HEK293T (cell line): Measurements from ENCODE around the gene ITGA3.
"Not testable (repeated sequence)": the region's sequence is repeated elsewhere in the genome, so short reads cannot be mapped to it uniquely, and the experiment has no call there.

Experiments used
- CTCF ChIA-PET: fragments of 350-600 bp; formaldehyde crosslinking; extraction: SDS; loops from one replicate; lab custom pipeline; 2021; ENCODE audit warnings: antibody characterized with exemption, inconsistent platforms; lab: Yijun Ruan, JAX
- POLR2A ChIA-PET: fragments of 350-600 bp; formaldehyde crosslinking; extraction: SDS; loops from one replicate; lab custom pipeline; 2020; ENCODE audit warnings: antibody characterized with exemption, inconsistent platforms; lab: Yijun Ruan, JAX
- DNase-seq: peaks from one replicate; pipeline ENCODE4 v3.0.0; 2012; ENCODE audit warnings: mixed read lengths; ENCODE audit errors: extremely low spot score
- ARNT ChIP-seq: fragments of 450-650 bp; IDR thresholded peaks from 2 replicates; pipeline ENCODE4 v1.6.1; 2017; ENCODE audit warnings: mild to moderate bottlenecking
- BHLHE40 ChIP-seq: fragments of 450-650 bp; IDR thresholded peaks from 2 replicates; pipeline ENCODE4 v1.6.1; 2016; ENCODE audit warnings: mild to moderate bottlenecking, moderate library complexity, borderline replicate concordance
- CTBP1 ChIP-seq: fragments of 450-650 bp; IDR thresholded peaks from 2 replicates; pipeline ENCODE4 v1.6.1; 2016; ENCODE audit warnings: borderline replicate concordance
- ELF4 ChIP-seq: fragments of 450-650 bp; IDR thresholded peaks from 2 replicates; pipeline ENCODE4 v1.6.1; 2017; ENCODE audit warnings: antibody characterized with exemption
- FOXA1 ChIP-seq: fragments of 450-650 bp; IDR thresholded peaks from 2 replicates; pipeline ENCODE4 v1.6.1; 2016; ENCODE audit warnings: mild to moderate bottlenecking
- FOXK2 ChIP-seq: fragments of 450-650 bp; IDR thresholded peaks from 2 replicates; pipeline ENCODE4 v1.6.1; 2016; ENCODE audit warnings: mild to moderate bottlenecking
- FOXM1 ChIP-seq: fragments of 450-650 bp; IDR thresholded peaks from 2 replicates; pipeline ENCODE4 v1.6.1; 2017; ENCODE audit warnings: mild to moderate bottlenecking, borderline replicate concordance
- HDGF ChIP-seq: fragments of 450-650 bp; IDR thresholded peaks from 2 replicates; pipeline ENCODE4 v1.6.1; 2017; ENCODE audit warnings: antibody characterized with exemption, borderline replicate concordance
- L3MBTL2 ChIP-seq: fragments of 450-650 bp; conservative IDR thresholded peaks from 2 replicates; pipeline ENCODE4 v1.6.1; 2016; ENCODE audit warnings: mild to moderate bottlenecking
- LEF1 ChIP-seq: fragments of 450-650 bp; IDR thresholded peaks from 2 replicates; pipeline ENCODE4 v1.6.1; 2017; ENCODE audit warnings: mild to moderate bottlenecking, borderline replicate concordance
- NFRKB ChIP-seq: fragments of 450-650 bp; IDR thresholded peaks from 2 replicates; pipeline ENCODE4 v1.6.1; 2016; ENCODE audit warnings: mild to moderate bottlenecking, moderate library complexity
- PKNOX1 ChIP-seq: fragments of 450-650 bp; IDR thresholded peaks from 2 replicates; pipeline ENCODE4 v1.6.1; 2016
- SP1 ChIP-seq: fragments of 450-650 bp; IDR thresholded peaks from 2 replicates; pipeline ENCODE4 v1.6.1; 2017
- SUZ12 ChIP-seq: fragments of 450-650 bp; IDR thresholded peaks from 2 replicates; pipeline ENCODE4 v1.6.1; 2016; ENCODE audit warnings: mild to moderate bottlenecking
- TARDBP ChIP-seq: fragments of 450-650 bp; IDR thresholded peaks from 2 replicates; pipeline ENCODE4 v1.6.1; 2016
- ZNF384 ChIP-seq: fragments of 450-650 bp; IDR thresholded peaks from 2 replicates; pipeline ENCODE4 v1.6.1; 2016

ITGA3 gene

GRCh38 chr17:50035945-50036344 lies 20.0 kb upstream of the ITGA3 start:
- CTCF ChIA-PET, result interaction anchor here (0.6 to 2.4 kb wide), 4 partner anchors 9 to 58 kb away, joined by 3 to 13 read pairs (median 4); no protein-coding TSS in a partner anchor
- DNase-seq, result no peak

GRCh38 chr17:50036455-50037261 lies 19.3 kb upstream of the ITGA3 start:
- no peak for DNase-seq
- ChIA-PET CTCF (interaction anchor here (0.6 to 2.4 kb wide), 4 partner anchors 10 to 213 kb away, joined by 3 to 13 read pairs (median 4); no protein-coding TSS in a partner anchor), POLR2A (interaction anchor here (1.4 to 1.7 kb wide), 2 partner anchors 20 to 115 kb away, joined by 5 to 7 read pairs; partner anchors contain the start of gene ITGA3)
- TF ChIP-seq L3MBTL2, result no peak
- TF ChIP-seq ELF4, result no peak
- TF ChIP-seq SP1, result no peak
- no peak for TF ChIP-seq ARNT
- TF ChIP-seq FOXM1, result no peak
- no peak for TF ChIP-seq FOXK2
- TF ChIP-seq NFRKB, result no peak
- no peak for TF ChIP-seq SUZ12
- TF ChIP-seq HDGF, result no peak
- TF ChIP-seq CTBP1, result no peak
- no peak for TF ChIP-seq FOXA1
- no peak for TF ChIP-seq PKNOX1
- no peak for TF ChIP-seq ZNF384
- no peak for TF ChIP-seq LEF1
- TF ChIP-seq TARDBP, result no peak
- no peak for TF ChIP-seq BHLHE40

More at GRCh38 chr17:50035945-50036344, 20.0 kb upstream of the ITGA3 start:
- TF ChIP-seq TARDBP (no peak), BHLHE40 (no peak), ELF4 (no peak), CTBP1 (no peak), SUZ12 (no peak), SP1 (no peak), FOXK2 (no peak), FOXM1 (no peak), LEF1 (no peak), FOXA1 (no peak), NFRKB (no peak), HDGF (no peak), ZNF384 (no peak), ARNT (no peak), PKNOX1 (no peak), L3MBTL2 (no peak)
- POLR2A ChIA-PET, result interaction anchor here (1.4 to 1.7 kb wide), 2 partner anchors 20 to 116 kb away, joined by 5 to 7 read pairs; partner anchors contain the start of gene ITGA3

- ChIA-PET CTCF (interaction anchor here (1.8 to 2.4 kb wide), 2 partner anchors 54 to 57 kb away, joined by 5 to 13 read pairs; no protein-coding TSS in a partner anchor), POLR2A (interaction anchor here (1.7 kb wide), 1 partner anchor 19 kb away, joined by 7 read pairs; the partner anchor contains the start of gene ITGA3)
- DNase-seq, result no peak
- TF ChIP-seq CTBP1 (no peak), PKNOX1 (no peak), ARNT (no peak), FOXK2 (no peak), BHLHE40 (no peak), LEF1 (no peak), FOXM1 (no peak)
Measured at GRCh38 chr17:50037321-50038107, 18.4 kb upstream of the ITGA3 start.

- ChIA-PET CTCF (no interaction called here), POLR2A (interaction anchor here (1.3 kb wide), 1 partner anchor 17 kb away, joined by 3 read pairs; the partner anchor contains the start of gene ITGA3)
- DNase-seq, result no peak
- TF ChIP-seq ZNF384 (no peak), SP1 (no peak), ELF4 (no peak), LEF1 (no peak), BHLHE40 (no peak), FOXK2 (no peak)
Measured at GRCh38 chr17:50039058-50039457, 16.9 kb upstream of the ITGA3 start.

DNA sequence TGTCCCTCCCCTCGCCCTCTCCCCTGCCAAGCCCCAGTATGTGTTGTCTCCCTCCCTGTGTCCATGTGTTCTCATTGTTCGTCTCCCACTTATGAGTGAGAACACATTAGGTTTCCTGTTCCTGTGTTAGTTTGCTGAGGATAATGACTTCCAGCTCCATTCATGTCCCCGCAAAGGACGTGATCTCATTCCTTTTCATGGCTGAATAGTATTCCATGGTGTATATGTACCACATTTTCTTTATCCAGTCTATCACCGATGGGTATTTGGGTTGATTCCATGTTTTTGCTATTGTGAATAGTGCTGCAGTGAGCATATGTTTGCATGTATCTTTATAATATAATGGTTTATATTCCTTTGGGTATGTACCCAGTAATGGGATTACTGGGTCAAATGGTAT lies 15.4 kb upstream of the ITGA3 start:
- POLR2A ChIA-PET, CTCF ChIA-PET, DNase-seq: not testable (repeated sequence)

DNA sequence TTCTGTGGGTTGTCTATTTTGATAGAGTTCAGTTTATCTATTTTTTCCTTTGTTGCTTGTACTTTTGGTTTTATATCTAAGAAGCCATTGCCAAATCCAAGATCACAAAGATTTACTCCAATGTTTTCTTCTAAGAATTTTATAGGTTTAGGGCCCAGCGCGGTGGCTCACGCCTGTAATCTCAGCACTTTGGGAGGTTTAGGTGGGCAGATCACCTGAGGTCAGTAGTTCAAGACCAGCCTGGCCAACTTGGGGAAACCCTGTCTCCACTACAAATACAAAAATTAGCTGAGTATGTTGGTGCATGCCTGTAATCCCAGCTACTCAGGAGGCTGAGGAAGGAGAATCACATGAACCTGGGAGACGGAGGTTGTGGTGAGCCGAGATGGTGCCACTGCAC lies 13.7 kb upstream of the ITGA3 start:
- ChIA-PET POLR2A (no interaction called here), CTCF (no interaction called here)
- DNase-seq, result no peak
- TF ChIP-seq FOXM1 (no peak), BHLHE40 (no peak), FOXK2 (no peak), ZNF384 (no peak), SUZ12 (no peak), CTBP1 (no peak), ELF4 (no peak), FOXA1 (no peak), SP1 (no peak), ARNT (no peak), HDGF (no peak), L3MBTL2 (no peak), PKNOX1 (no peak), TARDBP (no peak), LEF1 (no peak), NFRKB (no peak)
